C4-2B (cell line): Measurements from ENCODE around the gene LGR4.

Source experiments
- H3K27ac ChIP-seq: fragments of 450-650 bp; 2 replicates; pipeline ENCODE4 v1.5.1; 2017
- CTCF ChIP-seq: fragments of 450-650 bp; conservative IDR thresholded peaks from 2 replicates; pipeline ENCODE4 v1.5.1; 2017; ENCODE audit warnings: mild to moderate bottlenecking
- ZFX ChIP-seq: fragments of 450-650 bp; IDR thresholded peaks from 2 replicates; pipeline ENCODE4 v1.6.1; 2017

LGR4 gene

GRCh38 chr11:27405134-27405533 is 67.5 kb downstream of the LGR4 start:
- no peak overlapping the region for H3K27ac ChIP-seq
- TF ChIP-seq ZFX (no peak), CTCF (no peak)

GRCh38 chr11:27404427-27404826 is 68.2 kb downstream of the LGR4 start:
- H3K27ac ChIP-seq = no peak overlapping the region
- no peak for TF ChIP-seq CTCF
- TF ChIP-seq ZFX = no peak

- no peak overlapping the region for H3K27ac ChIP-seq
- TF ChIP-seq CTCF = no peak
- TF ChIP-seq ZFX = no peak
Measured at GRCh38 chr11:27403195-27403594, 69.4 kb downstream of the LGR4 start.

GRCh38 chr11:27402450-27402849 is 70.1 kb downstream of the LGR4 start:
- no peak overlapping the region for H3K27ac ChIP-seq
- TF ChIP-seq ZFX (no peak), CTCF (no peak)

GRCh38 chr11:27401833-27402316 is 70.7 kb downstream of the LGR4 start:
- no peak for TF ChIP-seq CTCF
- no peak for TF ChIP-seq ZFX
- H3K27ac ChIP-seq = no peak overlapping the region; the same call in 1 of the 2 replicates

GRCh38 chr11:27401280-27401832 is 71.2 kb downstream of the LGR4 start:
- TF ChIP-seq ZFX = no peak
- TF ChIP-seq CTCF = no peak
- H3K27ac ChIP-seq = no peak overlapping the region; the same call in 1 of the 2 replicates

- H3K27ac ChIP-seq = no peak overlapping the region; the same call in 1 of the 2 replicates
- TF ChIP-seq CTCF (no peak), ZFX (no peak)
Measured at GRCh38 chr11:27398400-27398770, 74.2 kb downstream of the LGR4 start.
